ENCODE results near the gene DCHS2. TPM values are rescaled to one million over a fixed set of nuclear protein-coding genes. Genes with fewer than 3 reads are reported as not detected.

The DCHS2 gene
- total and polyA plus RNA-seq, 2 of the 8 experiments (the other 6 are each of a cell fraction or from before 2014, with no cell fraction given) = 0.54 to 2.6 TPM

- H3K18ac ChIP-seq (ENCODE audit: extremely low read depth, low read length) = no peak overlapping the region
- no peak overlapping the region for H2BK5ac ChIP-seq (ENCODE audit: low read depth, low read length)
- no peak overlapping the region for H3K4me2 ChIP-seq (ENCODE audit: insufficient read depth in 1 of 2, low read depth in 2 of 2, low read length in 2 of 2)
- H2AK5ac ChIP-seq (ENCODE audit: low read depth, low read length) = no peak overlapping the region
- no peak overlapping the region for H4K5ac ChIP-seq (ENCODE audit: insufficient read length, low read depth, low read length)
- H2AFZ ChIP-seq (ENCODE audit: low read length) = no peak overlapping the region
- H4K20me1 ChIP-seq (replicated peaks in 1 of 2; ENCODE audit: control insufficient read depth in 1 of 2, insufficient read depth in 2 of 2, low read length in 2 of 2) = no peaks in the 10 kb centered on the region
- POLR2A ChIA-PET (ENCODE audit: partially characterized antibody) = no interaction called here
- H3K36me3 ChIP-seq (ENCODE audit: control insufficient read depth in 2 of 4, insufficient read depth in 4 of 4, low read length in 3 of 4) = no peaks in the 10 kb centered on the region
- no peak overlapping the region for H2BK20ac ChIP-seq (ENCODE audit: low read length)
- no peaks in the 10 kb centered on the region for H3K9me3 ChIP-seq (ENCODE audit: insufficient read depth in 2 of 2, low read depth in 1 of 2, low read length in 1 of 2)
- H3K9ac ChIP-seq (replicated peaks in 1 of 4; ENCODE audit: extremely low read depth in 1 of 4, low read depth in 3 of 4, low read length in 3 of 4) = no peak overlapping the region
- no peak overlapping the region for H3K4me3 ChIP-seq (ENCODE audit: extremely low read depth in 1 of 4, insufficient read depth in 2 of 4, low read depth in 3 of 4, low read length in 4 of 4)
- CTCF ChIA-PET (ENCODE audit: partially characterized antibody) = interaction anchor here (0.8 to 2.7 kb wide), 4 partner anchors 11 to 49 kb away, joined by 3 to 6 read pairs (median 3); no protein-coding TSS in a partner anchor
- H4K8ac ChIP-seq (ENCODE audit: extremely low read depth, insufficient read depth, low read length) = no peak overlapping the region; the same call in 1 of the 2 replicates
- no peaks in the 10 kb centered on the region for H3K23me2 ChIP-seq (ENCODE audit: low read depth, low read length)
- H2BK15ac ChIP-seq (ENCODE audit: low read length) = no peak overlapping the region
- no peaks in the 10 kb centered on the region for H3K79me2 ChIP-seq (ENCODE audit: control insufficient read depth in 1 of 2, insufficient read depth in 2 of 2, low read length in 2 of 2)
- H3K56ac ChIP-seq (replicated peaks; ENCODE audit: insufficient read length, low read depth, low read length) = no peak overlapping the region
- no peak overlapping the region for H3K23ac ChIP-seq (ENCODE audit: insufficient read length)
- TF ChIP-seq POLR2A (IDR thresholded peaks at IDR 0.05; ENCODE audit: control extremely low read depth in 1 of 2, low read depth in 2 of 2, low read length in 2 of 2) (no peak), CHD2 (IDR thresholded peaks at IDR 0.05; ENCODE audit: low read length) (no peak)
- no peak overlapping the region for H3K14ac ChIP-seq (ENCODE audit: insufficient read length)
- H3K4ac ChIP-seq (replicated peaks; ENCODE audit: insufficient read length, low read depth, low read length) = no peak overlapping the region
- no peak overlapping the region for H2BK12ac ChIP-seq (ENCODE audit: low read depth, low read length)
- no peaks in the 10 kb centered on the region for H3K4me1 ChIP-seq (replicated peaks in 1 of 4; ENCODE audit: control insufficient read depth in 3 of 4, insufficient read depth in 4 of 4, low read length in 3 of 4)
- H3K79me1 ChIP-seq (ENCODE audit: low read depth, low read length) = no peaks in the 10 kb centered on the region
- DNase-seq (ENCODE audit: low read depth in 1 of 2, low spot score in 2 of 2) (no peak), FAIRE-seq (no peak)
- H3K27me3 ChIP-seq (replicated peaks in 1 of 4; ENCODE audit: control insufficient read depth in 3 of 4, extremely low read depth in 1 of 4, insufficient read depth in 3 of 4, low read length in 3 of 4) = no peaks in the 10 kb centered on the region
- H2BK120ac ChIP-seq (replicated peaks; ENCODE audit: low read depth, low read length) = no peak overlapping the region
- WGBS, 2 experiments (ENCODE audit: extremely low coverage in 1 of 2, insufficient coverage in 1 of 2, insufficient read length in 1 of 2, insufficient replicate concordance in 2 of 2, low coverage in 1 of 2, low lambda C conversion rate in 2 of 2, missing lambda C conversion rate in 1 of 2) = 93% methylated on average over 5 of the region's 5 CpGs; no CpG with 5 or more reads in 1 of the 2 experiments
- H4K91ac ChIP-seq (replicated peaks; ENCODE audit: insufficient read length, low read length) = no peak overlapping the region
- no peak overlapping the region for H3K27ac ChIP-seq (ENCODE audit: low read depth, low read length)
Measured at GRCh38 chr4:154452798-154453346, 38.7 kb downstream of the DCHS2 start.

Measured in H1 (cell line).